SK-N-MC (cell line): Measurements from ENCODE around the gene DDX6.

Experiments used
- DNase-seq: peaks from one replicate; pipeline ENCODE4 v3.0.0-alpha.2; 2011; ENCODE audit warnings: low read depth, low spot score
- H3K27ac ChIP-seq: fragments of 200-600 bp; sonication (generic); 2 replicates; pipeline ENCODE4 v1.5.1; 2016; ENCODE audit warnings: mixed run types
- H3K36me3 ChIP-seq: fragments of 200-600 bp; sonication (generic); 2 replicates; pipeline ENCODE4 v1.6.1; 2017; ENCODE audit warnings: antibody characterized with exemption, low read length, mixed read lengths; ENCODE audit not compliant: insufficient read depth
- H3K4me3 ChIP-seq: fragments of 200-600 bp; sonication (generic); 2 replicates; pipeline ENCODE4 v1.5.1; 2016
- H3K9ac ChIP-seq: fragments of 200-600 bp; sonication (generic); 2 replicates; pipeline ENCODE4 v1.8.0; 2017; ENCODE audit warnings: mixed run types, mixed read lengths; ENCODE audit not compliant: insufficient read length
- H3K9me3 ChIP-seq: fragments of 200-600 bp; sonication (generic); 2 replicates; pipeline ENCODE4 v1.6.1; 2017; ENCODE audit warnings: low read depth, mild to moderate bottlenecking, antibody characterized with exemption, low read length, moderate library complexity, mixed read lengths
- EZH2 ChIP-seq: fragments of 200-600 bp; sonication (generic); IDR thresholded peaks from one replicate; pipeline ENCODE4 v1.6.1; 2017; ENCODE audit warnings: antibody characterized with exemption
- FOXP2 ChIP-seq: optimal IDR thresholded peaks from 2 replicates; pipeline ENCODE3; 2011; ENCODE audit warnings: mild to moderate bottlenecking, moderate library complexity; ENCODE audit not compliant: insufficient read depth; ENCODE audit errors: extremely low read length, control extremely low read depth
- POLR2AphosphoS5 ChIP-seq: IDR thresholded peaks from 2 replicates; pipeline ENCODE4 v1.6.1; 2012; ENCODE audit warnings: mild to moderate bottlenecking, low read depth, low read length, borderline replicate concordance

The DDX6 gene

GRCh38 chr11:118819334-118820024 is 28.5 kb upstream of the DDX6 start:
- Histone ChIP-seq H3K36me3 (no peaks in the 10 kb centered on the region), H3K9me3 (no peaks in the 10 kb centered on the region), H3K4me3 (no peak overlapping the region), H3K27ac (no peak overlapping the region), H3K9ac (no peak overlapping the region)
- DNase-seq = no peak
- no peak for TF ChIP-seq EZH2
- no peak for TF ChIP-seq POLR2AphosphoS5
- TF ChIP-seq FOXP2 = no peak

GRCh38 chr11:118818130-118818529 is 27.2 kb upstream of the DDX6 start:
- no peak overlapping the region for H3K27ac ChIP-seq
- H3K9me3 ChIP-seq = no peaks in the 10 kb centered on the region
- no peak overlapping the region for H3K4me3 ChIP-seq
- no peak overlapping the region for H3K9ac ChIP-seq
- H3K36me3 ChIP-seq = no peaks in the 10 kb centered on the region
- no peak for DNase-seq
- no peak for TF ChIP-seq EZH2
- no peak for TF ChIP-seq FOXP2
- TF ChIP-seq POLR2AphosphoS5 = no peak

DNA sequence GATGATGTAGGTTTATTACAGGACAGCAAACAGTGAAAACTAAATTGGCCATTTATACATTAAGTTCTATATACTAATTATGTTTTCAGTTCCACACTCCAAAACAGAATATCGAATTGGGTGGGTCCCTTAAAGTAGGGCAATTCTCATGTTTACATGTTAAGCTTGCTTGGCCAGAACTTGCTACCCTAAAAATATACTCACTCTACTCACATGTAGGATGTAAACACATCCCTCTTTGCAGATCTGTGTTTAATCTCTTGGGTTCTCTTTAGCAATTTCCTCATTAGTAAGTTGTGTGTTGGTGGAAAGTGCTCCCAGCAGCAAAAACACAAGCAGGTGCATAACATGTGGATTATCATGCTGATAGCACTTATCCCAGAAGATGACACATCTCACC is 22.6 kb upstream of the DDX6 start:
- Histone ChIP-seq H3K9ac (no peak overlapping the region), H3K27ac (no peak overlapping the region), H3K36me3 (no peaks in the 10 kb centered on the region), H3K4me3 (no peak overlapping the region), H3K9me3 (no peaks in the 10 kb centered on the region)
- TF ChIP-seq FOXP2 (no peak), POLR2AphosphoS5 (no peak), EZH2 (no peak)
- DNase-seq = no peak

GRCh38 chr11:118812485-118812884 is 21.5 kb upstream of the DDX6 start:
- no peak overlapping the region for H3K4me3 ChIP-seq
- DNase-seq = no peak
- no peaks in the 10 kb centered on the region for H3K9me3 ChIP-seq
- no peaks in the 10 kb centered on the region for H3K36me3 ChIP-seq
- TF ChIP-seq POLR2AphosphoS5 (no peak), FOXP2 (no peak), EZH2 (no peak)
- H3K27ac ChIP-seq = no peak overlapping the region
- no peak overlapping the region for H3K9ac ChIP-seq

DNA sequence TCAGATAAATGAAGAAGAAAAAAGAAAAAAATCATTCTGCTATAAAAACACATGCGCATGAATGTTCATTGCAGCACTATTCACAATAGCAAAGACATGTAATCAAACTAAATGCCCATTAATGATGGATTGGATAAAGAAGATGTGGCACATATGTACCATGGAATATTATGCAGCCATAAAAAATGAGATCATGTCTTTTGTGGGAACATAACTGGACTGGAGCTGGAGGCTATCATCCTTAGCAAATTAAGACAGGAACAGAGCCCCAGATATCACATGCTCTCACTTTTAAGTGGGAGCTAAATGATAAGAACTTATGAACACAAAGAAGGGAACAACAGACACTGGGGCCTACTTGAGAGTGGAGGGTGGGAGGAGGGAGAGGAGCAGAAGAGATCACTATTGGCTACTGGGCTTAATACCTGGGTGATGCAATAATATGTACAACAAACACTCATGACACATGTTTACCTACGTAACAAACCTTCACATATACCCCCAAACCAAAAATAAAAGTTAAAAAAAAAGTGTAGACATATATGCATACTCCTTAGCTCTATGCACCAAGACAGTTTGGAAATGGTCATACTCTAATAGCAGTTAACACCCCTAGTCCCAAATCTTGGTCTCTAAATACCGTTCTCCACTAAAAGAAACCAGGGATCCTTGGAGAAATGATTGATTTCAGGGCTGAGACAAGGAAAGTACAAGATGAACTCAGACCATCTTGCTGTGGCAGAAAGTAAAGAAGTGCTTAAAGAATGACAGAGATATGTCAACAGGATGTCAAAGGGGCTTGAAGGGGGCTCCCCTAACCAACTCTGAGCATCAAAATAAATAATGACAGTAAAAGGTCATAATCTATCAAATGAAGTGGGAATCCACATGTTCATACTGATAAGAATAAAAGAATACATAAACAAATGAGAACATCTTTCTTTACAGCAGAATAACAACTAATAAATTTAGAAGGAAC is 17.1 kb upstream of the DDX6 start:
- TF ChIP-seq EZH2 (no peak), POLR2AphosphoS5 (no peak), FOXP2 (no peak)
- H3K9ac ChIP-seq = no peak overlapping the region
- H3K9me3 ChIP-seq = no peaks in the 10 kb centered on the region
- no peak for DNase-seq
- H3K36me3 ChIP-seq = no peaks in the 10 kb centered on the region
- H3K27ac ChIP-seq = no peak overlapping the region
- no peak overlapping the region for H3K4me3 ChIP-seq

DNA sequence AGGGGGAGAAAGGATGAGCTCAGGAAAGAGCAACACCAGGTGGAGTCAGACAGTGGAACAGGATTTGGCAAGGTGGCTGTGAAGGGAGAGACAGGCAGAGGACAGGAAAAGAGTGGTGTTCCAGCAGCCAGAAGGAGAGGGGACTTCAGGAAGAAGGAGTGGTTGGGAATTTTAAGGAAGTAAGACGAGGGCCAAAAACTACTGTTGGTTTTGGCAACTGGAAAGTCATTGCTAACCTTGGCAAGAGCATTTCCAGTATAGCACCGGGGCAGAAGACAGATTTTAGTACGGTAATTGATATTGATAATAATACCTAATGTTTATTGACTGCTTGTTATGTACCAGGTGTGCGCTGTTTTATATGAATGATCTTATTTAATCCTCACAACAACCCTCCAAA is 15.4 kb upstream of the DDX6 start:
- no peak overlapping the region for H3K4me3 ChIP-seq
- H3K36me3 ChIP-seq = no peaks in the 10 kb centered on the region
- no peaks in the 10 kb centered on the region for H3K9me3 ChIP-seq
- DNase-seq = no peak
- no peak overlapping the region for H3K9ac ChIP-seq
- TF ChIP-seq POLR2AphosphoS5 (no peak), EZH2 (no peak), FOXP2 (no peak)
- H3K27ac ChIP-seq = no peak overlapping the region

GRCh38 chr11:118804094-118804493 is 13.1 kb upstream of the DDX6 start:
- no peak for DNase-seq
- TF ChIP-seq FOXP2 (no peak), POLR2AphosphoS5 (no peak), EZH2 (no peak)
- no peaks in the 10 kb centered on the region for H3K9me3 ChIP-seq
- H3K9ac ChIP-seq = no peak overlapping the region
- H3K27ac ChIP-seq = no peak overlapping the region
- no peak overlapping the region for H3K4me3 ChIP-seq
- no peaks in the 10 kb centered on the region for H3K36me3 ChIP-seq

- Histone ChIP-seq H3K36me3 (no peaks in the 10 kb centered on the region), H3K4me3 (no peak overlapping the region), H3K27ac (no peak overlapping the region), H3K9ac (no peak overlapping the region), H3K9me3 (no peaks in the 10 kb centered on the region)
- TF ChIP-seq POLR2AphosphoS5 = no peak
- TF ChIP-seq EZH2 = no peak
- TF ChIP-seq FOXP2 = no peak
- no peak for DNase-seq
Observed at GRCh38 chr11:118799372-118799771, 8.4 kb upstream of the DDX6 start.
